HS-27A (cell line): ENCODE data around the gene ZBTB20.

Source experiments
- DNase-seq: peaks from one replicate; pipeline ENCODE4 v3.0.0-alpha.2; 2012; ENCODE audit warnings: low read depth, missing footprints

ZBTB20 gene

GRCh38 chr3:115089481-115089880 lies 57.6 kb downstream of the ZBTB20 start:
- no peak for DNase-seq

- DNase-seq: no peak
These were observed 59.6 kb downstream of the ZBTB20 start for GRCh38 chr3:115087512-115087911.

- no peak for DNase-seq
These were observed 60.7 kb downstream of the ZBTB20 start for GRCh38 chr3:115086344-115086743.

- DNase-seq: no peak
These were observed 61.8 kb downstream of the ZBTB20 start for GRCh38 chr3:115085197-115085865.

GRCh38 chr3:115084686-115085085 lies 62.4 kb downstream of the ZBTB20 start:
- DNase-seq: no peak

GRCh38 chr3:115082260-115082659 lies 64.8 kb downstream of the ZBTB20 start:
- no peak for DNase-seq

- no peak for DNase-seq
These were observed 65.6 kb downstream of the ZBTB20 start for GRCh38 chr3:115081444-115081843.

- no peak for DNase-seq
These were observed 69.4 kb downstream of the ZBTB20 start for GRCh38 chr3:115077501-115078250.

GRCh38 chr3:115074502-115074901 lies 72.6 kb downstream of the ZBTB20 start:
- no peak for DNase-seq

- no peak for DNase-seq
These were observed 74.6 kb downstream of the ZBTB20 start for GRCh38 chr3:115072265-115073021.

- DNase-seq: no peak
These were observed 75.5 kb downstream of the ZBTB20 start for GRCh38 chr3:115071601-115072000.

- no peak for DNase-seq
These were observed 75.9 kb downstream of the ZBTB20 start for GRCh38 chr3:115071166-115071565.

GRCh38 chr3:115068799-115069198 lies 78.3 kb downstream of the ZBTB20 start:
- DNase-seq: no peak

- peak; percentile 38 for DNase-seq
These were observed 84.6 kb downstream of the ZBTB20 start for GRCh38 chr3:115062412-115062956.

GRCh38 chr3:115062009-115062408 lies 85.1 kb downstream of the ZBTB20 start:
- DNase-seq: no peak

- DNase-seq: no peak
These were observed 94.2 kb downstream of the ZBTB20 start for GRCh38 chr3:115052906-115053305.

- no peak for DNase-seq
These were observed 104.7 kb downstream of the ZBTB20 start for GRCh38 chr3:115042351-115042750.

GRCh38 chr3:115040673-115041286 lies 106.3 kb downstream of the ZBTB20 start:
- DNase-seq: no peak

- DNase-seq: no peak
These were observed 106.8 kb downstream of the ZBTB20 start for GRCh38 chr3:115040246-115040645.

- DNase-seq: no peak
These were observed 108.3 kb downstream of the ZBTB20 start for GRCh38 chr3:115038817-115039216.

- no peak for DNase-seq
These were observed 124.2 kb downstream of the ZBTB20 start for GRCh38 chr3:115022835-115023398.

- no peak for DNase-seq
These were observed 124.9 kb downstream of the ZBTB20 start for GRCh38 chr3:115022199-115022598.
